Neural crest cell (in vitro differentiated cells): ENCODE measurements around the gene CDC42BPG. TPM values are rescaled to one million over a fixed set of nuclear protein-coding genes. Genes with fewer than 3 reads are reported as not detected.
A peak's percentile ranks its signal among the peaks of the same experiment; 100 is the strongest.

Experiments used
- DNase-seq: peaks from one replicate; pipeline ENCODE4 v3.0.0; 2021; ENCODE audit warnings: low read depth, mixed read lengths, low spot score
- H3K27ac Mint-ChIP-seq: one replicate; pipeline ENCODE4 v1.8.0; 2021; ENCODE audit warnings: mild to moderate bottlenecking, mixed read lengths; ENCODE audit not compliant: unreplicated experiment
- H3K27me3 Mint-ChIP-seq: 2 replicates; pipeline ENCODE4 v1.8.0; 2021; ENCODE audit warnings: low read depth, mild to moderate bottlenecking, mixed read lengths
- H3K36me3 Mint-ChIP-seq: 2 replicates; pipeline ENCODE4 v1.8.0; 2021; ENCODE audit warnings: low read depth, mild to moderate bottlenecking, mixed read lengths
- H3K4me1 Mint-ChIP-seq: 2 replicates; pipeline ENCODE4 v1.8.0; 2021; ENCODE audit warnings: mixed read lengths
- H3K4me3 Mint-ChIP-seq: one replicate; pipeline ENCODE4 v1.8.0; 2021; ENCODE audit warnings: mild to moderate bottlenecking, mixed read lengths
- H3K9me3 Mint-ChIP-seq: 2 replicates; pipeline ENCODE4 v1.8.0; 2021; ENCODE audit warnings: mixed read lengths
- total RNA-seq: library from RNA; stranded (reverse); gene quantifications from 2 replicates; pipeline ENCODE4 v1.2.1, GENCODE V29; 2021
- TF ChIP-seq, protein P1 (sequence below): fragments of 200-600 bp; sonication (generic); conservative IDR thresholded peaks from 2 replicates; pipeline ENCODE4 v1.5.0; 2021; ENCODE audit warnings: antibody characterized with exemption, mild to moderate bottlenecking

The CDC42BPG gene
- total RNA-seq, 1 donor from 2014 or later: 3.5 TPM

DNA sequence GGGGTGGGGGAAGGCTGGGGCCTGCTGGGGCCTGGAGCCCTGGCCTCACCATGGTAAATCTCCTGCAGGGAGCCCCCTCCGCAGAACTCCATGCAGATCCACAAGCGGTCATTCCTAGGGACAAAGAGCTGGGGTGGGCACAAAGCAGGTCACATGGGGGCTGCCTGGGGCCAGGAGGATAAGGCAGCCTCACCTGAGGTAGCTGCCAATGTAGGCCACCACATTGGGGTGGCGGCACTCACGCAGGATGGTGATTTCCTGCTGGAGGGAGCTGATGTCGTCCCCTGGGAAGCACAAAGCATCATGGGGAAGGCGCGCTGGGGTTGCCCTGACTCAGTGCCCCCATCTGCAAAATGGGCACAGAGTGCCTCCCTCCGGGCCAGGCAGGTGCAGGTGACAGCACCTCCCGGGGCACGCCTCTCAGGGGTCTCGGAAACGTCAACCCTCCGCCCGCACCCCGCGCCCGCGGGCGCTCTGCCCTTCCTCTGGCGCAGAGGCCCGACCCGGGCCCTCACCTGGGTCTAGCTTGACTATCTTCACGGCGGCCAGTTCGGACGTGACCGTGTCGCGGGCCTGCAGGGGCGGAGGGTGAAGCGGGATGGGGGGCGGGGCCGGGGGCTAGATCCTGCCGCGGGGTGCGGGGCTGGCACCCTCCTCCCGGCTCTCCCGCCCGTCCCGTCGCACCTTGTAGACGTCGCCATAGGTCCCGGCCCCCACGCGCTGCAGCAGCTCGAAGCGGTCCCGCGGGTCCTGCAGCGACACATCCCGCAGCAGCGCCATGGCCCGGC lies 41.9 kb downstream of the CDC42BPG start:
- H3K4me3 Mint-ChIP-seq: peak overlapping the region; percentile 78
- no peak overlapping the region for H3K27ac Mint-ChIP-seq
- H3K9me3 Mint-ChIP-seq: no peaks in the 10 kb centered on the region
- no peak for DNase-seq
- H3K4me1 Mint-ChIP-seq: peaks cover 10% of the 10 kb centered on the region
- H3K27me3 Mint-ChIP-seq: no peaks in the 10 kb centered on the region
- no peaks in the 10 kb centered on the region for H3K36me3 Mint-ChIP-seq
- TF ChIP-seq, protein P1, sequence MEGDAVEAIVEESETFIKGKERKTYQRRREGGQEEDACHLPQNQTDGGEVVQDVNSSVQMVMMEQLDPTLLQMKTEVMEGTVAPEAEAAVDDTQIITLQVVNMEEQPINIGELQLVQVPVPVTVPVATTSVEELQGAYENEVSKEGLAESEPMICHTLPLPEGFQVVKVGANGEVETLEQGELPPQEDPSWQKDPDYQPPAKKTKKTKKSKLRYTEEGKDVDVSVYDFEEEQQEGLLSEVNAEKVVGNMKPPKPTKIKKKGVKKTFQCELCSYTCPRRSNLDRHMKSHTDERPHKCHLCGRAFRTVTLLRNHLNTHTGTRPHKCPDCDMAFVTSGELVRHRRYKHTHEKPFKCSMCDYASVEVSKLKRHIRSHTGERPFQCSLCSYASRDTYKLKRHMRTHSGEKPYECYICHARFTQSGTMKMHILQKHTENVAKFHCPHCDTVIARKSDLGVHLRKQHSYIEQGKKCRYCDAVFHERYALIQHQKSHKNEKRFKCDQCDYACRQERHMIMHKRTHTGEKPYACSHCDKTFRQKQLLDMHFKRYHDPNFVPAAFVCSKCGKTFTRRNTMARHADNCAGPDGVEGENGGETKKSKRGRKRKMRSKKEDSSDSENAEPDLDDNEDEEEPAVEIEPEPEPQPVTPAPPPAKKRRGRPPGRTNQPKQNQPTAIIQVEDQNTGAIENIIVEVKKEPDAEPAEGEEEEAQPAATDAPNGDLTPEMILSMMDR: no peak

DNA sequence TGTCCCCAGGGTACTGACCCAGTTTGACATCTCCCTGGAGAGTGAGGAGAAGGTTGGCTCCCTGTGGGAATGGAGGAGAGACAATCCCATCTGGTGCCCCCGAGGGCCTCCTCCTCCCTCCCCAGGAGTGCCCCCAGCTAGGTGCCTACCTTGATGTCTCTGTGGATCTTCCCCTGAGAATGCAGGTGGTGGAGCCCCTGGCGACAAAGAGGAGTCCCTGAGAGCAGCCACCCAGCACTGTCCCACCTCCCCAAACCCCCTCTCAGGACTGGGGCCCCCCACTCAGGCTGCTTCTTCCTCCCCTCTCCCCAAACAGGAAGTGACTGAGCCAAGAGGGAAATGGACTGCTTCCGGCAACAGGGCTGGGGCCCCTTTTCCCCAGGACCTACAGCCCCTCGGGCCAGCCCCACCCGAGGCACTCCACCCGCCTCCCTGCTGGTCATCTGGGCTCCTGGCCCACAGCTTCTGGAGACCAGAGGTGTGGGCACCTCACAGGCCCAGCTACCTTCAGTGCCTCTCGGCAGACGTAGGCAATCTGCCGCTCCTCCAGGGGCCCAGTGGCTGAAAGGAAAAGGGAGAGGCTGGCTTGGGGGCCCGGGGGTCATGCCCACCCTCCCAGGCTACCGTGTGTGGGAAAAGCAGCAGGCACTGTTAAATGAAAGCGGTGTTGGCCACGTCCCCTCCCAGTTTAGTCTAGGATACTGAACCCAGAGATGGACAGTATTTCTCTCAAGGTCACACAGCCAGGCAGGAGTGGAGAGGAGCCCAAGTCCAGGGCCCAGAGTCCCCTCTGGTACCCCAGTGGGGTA lies 42.7 kb downstream of the CDC42BPG start:
- no peaks in the 10 kb centered on the region for H3K9me3 Mint-ChIP-seq
- H3K36me3 Mint-ChIP-seq: no peaks in the 10 kb centered on the region
- peaks cover 10% of the 10 kb centered on the region for H3K4me1 Mint-ChIP-seq
- no peak for DNase-seq
- TF ChIP-seq, protein P1: no peak
- peak overlapping the region; percentile 78 for H3K4me3 Mint-ChIP-seq
- H3K27me3 Mint-ChIP-seq: no peaks in the 10 kb centered on the region
- H3K27ac Mint-ChIP-seq: no peak overlapping the region

DNA sequence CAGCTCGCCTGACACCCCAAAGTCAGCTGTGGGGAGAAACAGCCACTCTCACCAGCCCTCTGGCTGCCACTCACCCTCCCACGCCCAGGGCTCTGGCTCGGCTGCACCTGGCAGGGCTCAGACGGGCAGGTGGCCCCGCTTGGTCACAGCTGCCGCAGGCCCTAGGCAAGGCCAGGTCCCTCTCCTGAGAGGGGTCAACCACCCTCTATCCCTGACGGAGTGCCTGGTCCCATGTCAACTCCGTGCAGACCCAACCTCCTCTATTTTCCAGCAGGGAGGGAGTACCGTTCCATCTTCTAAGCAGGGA lies 43.3 kb downstream of the CDC42BPG start:
- peaks cover 10% of the 10 kb centered on the region for H3K4me1 Mint-ChIP-seq
- H3K27me3 Mint-ChIP-seq: no peaks in the 10 kb centered on the region
- TF ChIP-seq, protein P1: no peak
- H3K9me3 Mint-ChIP-seq: no peaks in the 10 kb centered on the region
- H3K4me3 Mint-ChIP-seq: peak overlapping the region; percentile 62
- no peaks in the 10 kb centered on the region for H3K36me3 Mint-ChIP-seq
- no peak for DNase-seq
- H3K27ac Mint-ChIP-seq: no peak overlapping the region

DNA sequence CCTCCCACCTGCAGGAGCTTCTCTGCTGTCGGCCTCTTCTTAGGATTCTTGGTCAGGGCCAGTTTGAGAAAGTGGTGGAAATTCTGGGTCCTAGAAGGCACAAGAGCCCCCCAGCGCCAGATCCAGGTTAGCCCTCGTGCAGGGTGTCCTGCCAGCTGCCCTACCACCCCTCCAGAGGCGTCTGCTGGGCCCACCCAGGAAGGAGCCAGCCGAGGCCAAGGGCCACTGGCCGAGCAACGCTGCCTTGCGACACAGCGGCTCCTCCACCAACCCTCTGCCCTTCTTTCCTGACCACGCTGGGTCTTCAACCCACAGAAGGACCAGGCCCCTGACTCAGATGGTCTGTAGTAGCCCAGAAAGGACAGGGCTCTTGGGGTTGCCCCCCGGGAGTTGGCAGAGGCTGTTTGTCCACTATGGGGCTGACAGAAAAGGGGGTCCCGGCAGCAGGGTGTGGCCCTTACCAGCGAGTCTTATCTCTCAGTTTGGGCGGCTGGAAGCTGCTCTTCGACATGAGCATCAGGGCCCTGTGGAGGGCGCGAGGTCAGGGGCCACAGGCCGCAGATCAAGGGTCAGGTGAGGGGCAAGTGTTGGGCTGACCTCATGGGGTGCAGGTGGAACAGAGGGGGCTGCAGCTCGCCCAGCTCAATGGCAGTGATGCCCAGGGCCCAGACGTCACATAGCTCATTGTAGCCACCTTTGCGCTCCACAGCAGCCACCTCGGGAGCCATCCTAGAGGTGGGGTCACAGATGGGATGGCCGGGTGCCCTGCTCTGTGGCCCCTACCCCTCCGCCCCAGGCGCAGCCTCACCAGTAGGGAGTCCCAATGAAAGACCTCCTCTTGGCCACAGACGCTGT lies 43.9 kb downstream of the CDC42BPG start:
- Mint-ChIP-seq H3K27me3 (no peaks in the 10 kb centered on the region), H3K27ac (no peak overlapping the region), H3K9me3 (no peaks in the 10 kb centered on the region), H3K36me3 (no peaks in the 10 kb centered on the region), H3K4me1 (peaks cover 10% of the 10 kb centered on the region), H3K4me3 (peak overlapping the region; percentile 62)
- TF ChIP-seq, protein P1: no peak
- DNase-seq: no peak

DNA sequence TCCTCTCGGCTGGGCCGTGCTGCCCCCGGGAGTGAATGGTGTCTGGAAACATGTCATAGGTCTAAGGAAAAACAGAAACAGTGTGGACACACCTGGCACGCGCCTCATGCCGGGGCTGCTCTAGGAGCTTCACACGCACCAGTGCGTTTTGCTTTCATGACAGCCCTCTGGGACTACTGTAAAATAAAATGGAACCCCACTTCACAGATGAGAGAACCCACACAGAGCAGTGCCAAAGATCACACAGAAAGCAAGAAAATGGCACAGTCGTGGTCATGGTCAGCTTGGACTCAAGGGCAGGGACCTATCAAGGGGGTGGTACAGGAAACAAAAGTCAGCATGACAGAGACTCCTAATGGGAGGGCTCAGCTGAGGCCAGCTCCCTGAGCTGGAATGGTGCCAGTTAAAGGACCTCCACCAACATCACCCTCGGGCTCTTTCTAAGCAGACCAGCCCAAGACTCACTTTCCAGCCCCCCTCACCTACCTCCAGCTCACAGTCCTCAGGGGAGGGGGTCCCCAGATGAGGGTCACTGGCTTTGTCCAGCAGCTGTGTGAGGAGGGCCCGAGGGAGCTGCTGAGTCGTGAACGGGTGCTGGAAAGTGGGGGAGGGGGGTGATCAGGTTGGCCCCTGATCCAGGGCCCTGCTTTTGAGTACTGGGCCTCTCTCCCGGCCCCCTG lies 44.7 kb downstream of the CDC42BPG start:
- TF ChIP-seq, protein P1: no peak
- H3K4me3 Mint-ChIP-seq: peak overlapping the region; percentile 67
- H3K27me3 Mint-ChIP-seq: no peaks in the 10 kb centered on the region
- peaks cover 10% of the 10 kb centered on the region for H3K4me1 Mint-ChIP-seq
- no peaks in the 10 kb centered on the region for H3K9me3 Mint-ChIP-seq
- no peak overlapping the region for H3K27ac Mint-ChIP-seq
- no peak for DNase-seq
- no peaks in the 10 kb centered on the region for H3K36me3 Mint-ChIP-seq
